WTC11 (cell line): ENCODE data around the gene CDK2AP2. TPM values are rescaled to one million over a fixed set of nuclear protein-coding genes. Genes with fewer than 3 reads are reported as not detected.
A peak's percentile ranks its signal among the peaks of the same experiment; 100 is the strongest.

ENCODE experiments used
- ATAC-seq: fragments of 200-7000 bp; cut with Tn5 transposase; 2 replicates; pipeline ENCODE4 v1.10.0; 2021; ENCODE audit warnings: mild to moderate bottlenecking, moderate library complexity
- CTCF ChIA-PET: fragments of 300-600 bp; sonication (Branson Sonifier 250); formaldehyde crosslinking; loops from one replicate; lab custom pipeline; 2021; ENCODE audit warnings: antibody characterized with exemption; lab: Charles Lee
- POLR2A ChIA-PET: fragments of 350-600 bp; sonication (Branson Sonifier 250); formaldehyde crosslinking; loops from one replicate; lab custom pipeline; 2021; ENCODE audit warnings: antibody characterized with exemption; lab: Charles Lee
- DNase-seq: peaks from one replicate; pipeline ENCODE4 v3.0.0; 2021; ENCODE audit warnings: low spot score
- H3K27ac Mint-ChIP-seq: 2 replicates; pipeline ENCODE4 v1.8.0; 2021; ENCODE audit warnings: mixed read lengths
- H3K27me3 Mint-ChIP-seq: 2 replicates; pipeline ENCODE4 v1.8.0; 2021; ENCODE audit warnings: low read depth, mild to moderate bottlenecking, moderate library complexity, mixed read lengths
- H3K36me3 Mint-ChIP-seq: 2 replicates; pipeline ENCODE4 v1.8.0; 2021; ENCODE audit warnings: mixed read lengths
- H3K4me1 Mint-ChIP-seq: 2 replicates; pipeline ENCODE4 v1.8.0; 2022; ENCODE audit warnings: mixed read lengths
- H3K4me3 Mint-ChIP-seq: 2 replicates; pipeline ENCODE4 v1.8.0; 2021; ENCODE audit warnings: mild to moderate bottlenecking, moderate library complexity, mixed read lengths
- H3K9me3 Mint-ChIP-seq: 2 replicates; pipeline ENCODE4 v1.8.0; 2021; ENCODE audit warnings: mixed read lengths
- AR ChIP-seq: fragments of 250-450 bp; sonication (Bioruptor Pico); IDR thresholded peaks from 2 replicates; pipeline ENCODE4 v1.9.0; 2021; ENCODE audit warnings: mild to moderate bottlenecking
- ARID4B ChIP-seq: sonication (generic); formaldehyde crosslinking; IDR thresholded peaks from 2 replicates; pipeline ENCODE4 v1.8.0; 2023; ENCODE audit warnings: missing genetic modification reagents, mild to moderate bottlenecking, borderline replicate concordance
- ATF3 ChIP-seq: sonication (generic); formaldehyde crosslinking; conservative IDR thresholded peaks from 2 replicates; pipeline ENCODE4 v1.8.1; 2022; ENCODE audit warnings: mild to moderate bottlenecking, missing genetic modification reagents
- FOXP4 ChIP-seq: sonication (generic); formaldehyde crosslinking; IDR thresholded peaks from 2 replicates; pipeline ENCODE4 v1.8.0; 2022; ENCODE audit warnings: mild to moderate bottlenecking, missing genetic modification reagents
- KAT7 ChIP-seq: sonication (generic); formaldehyde crosslinking; IDR thresholded peaks from 2 replicates; pipeline ENCODE4 v1.8.1; 2023; ENCODE audit warnings: missing genetic modification reagents, mild to moderate bottlenecking, borderline replicate concordance
- MAX ChIP-seq: sonication (generic); formaldehyde crosslinking; IDR thresholded peaks from 2 replicates; pipeline ENCODE4 v1.8.0; 2022; ENCODE audit warnings: mild to moderate bottlenecking, missing genetic modification reagents
- MLX ChIP-seq: sonication (generic); formaldehyde crosslinking; IDR thresholded peaks from 2 replicates; pipeline ENCODE4 v1.8.1; 2023; ENCODE audit warnings: mild to moderate bottlenecking, missing genetic modification reagents, moderate library complexity
- NFATC4 ChIP-seq: fragments of 250-450 bp; sonication (Bioruptor Pico); IDR thresholded peaks from 2 replicates; pipeline ENCODE4 v1.9.0; 2021; ENCODE audit warnings: mild to moderate bottlenecking
- TEAD4 ChIP-seq: sonication (generic); formaldehyde crosslinking; IDR thresholded peaks from 2 replicates; pipeline ENCODE4 v1.8.0; 2022; ENCODE audit warnings: mild to moderate bottlenecking, missing genetic modification reagents
- ZNF219 ChIP-seq: sonication (generic); formaldehyde crosslinking; IDR thresholded peaks from 2 replicates; pipeline ENCODE4 v1.8.0; 2023; ENCODE audit warnings: missing genetic modification reagents, mild to moderate bottlenecking, borderline replicate concordance
- ZNF232 ChIP-seq: sonication (generic); formaldehyde crosslinking; IDR thresholded peaks from 2 replicates; pipeline ENCODE4 v1.8.0; 2022; ENCODE audit warnings: mild to moderate bottlenecking, missing genetic modification reagents
- total RNA-seq: library from RNA; stranded (reverse); gene quantifications from 3 replicates; pipeline ENCODE4 v1.2.3, GENCODE V29; 2021

Gene CDK2AP2
- total RNA-seq, 1 experiment from 2014 or later = 53.1 TPM

- TF ChIP-seq FOXP4 (CRISPR knock-in tag) (0 out of 2 replicates have a peak, but pooled peaks have one; percentile 47), ATF3 (CRISPR knock-in tag) (no peak), ZNF219 (CRISPR knock-in tag) (no peak)
- TF ChIP-seq, all 79 proteins: peak for 17
These were observed 39.0 kb downstream of the CDK2AP2 start, which contains the start of gene TMEM134 (continued) for GRCh38 chr11:67468759-67469507.

- ChIA-PET POLR2A (interaction anchor here (0.6 to 1.7 kb wide), 9 partner anchors 9 to 115 kb away, joined by 3 to 8 read pairs (median 3); partner anchors contain the start of genes AIP, CORO1B, PPP1CA and PTPRCAP), CTCF (interaction anchor here (0.6 to 2.8 kb wide), 18 partner anchors 8 to 146 kb away, joined by 3 to 28 read pairs (median 4); partner anchors contain the start of genes CLCF1, PITPNM1, POLD4 and PPP1CA)
- Mint-ChIP-seq H3K36me3 (no peaks in the 10 kb centered on the region), H3K4me1 (peaks cover 23% of the 10 kb centered on the region), H3K4me3 (peak overlapping the region; percentile 87), H3K9me3 (no peaks in the 10 kb centered on the region), H3K27ac (0 out of 2 replicates have a peak overlapping the region, but pooled peaks have one; percentile 42), H3K27me3 (peaks cover 12% of the 10 kb centered on the region)
- no peak for TF ChIP-seq NFATC4 (CRISPR knock-in tag)
- no peak for TF ChIP-seq KAT7 (CRISPR knock-in tag)
- TF ChIP-seq MAX (CRISPR knock-in tag) = peak; percentile 42; the same call in 1 of the 2 replicates
- TF ChIP-seq MLX (CRISPR knock-in tag) = no peak
- TF ChIP-seq ZNF232 = no peak
- no peak for TF ChIP-seq AR
- no peak for TF ChIP-seq TEAD4
- 0 out of 2 replicates have a peak, but pooled peaks have one; percentile 13 for TF ChIP-seq ARID4B (CRISPR knock-in tag)
- ATAC-seq (no peak), DNase-seq (no peak)
These were observed 39.6 kb downstream of the CDK2AP2 start for GRCh38 chr11:67468456-67468758.
